NB4 (cell line): ENCODE measurements around the gene SLC15A3.

Experiments
- POLR2A ChIP-seq: IDR thresholded peaks from 2 replicates; pipeline ENCODE4 v1.6.1; 2011; ENCODE audit warnings: mild to moderate bottlenecking; ENCODE audit not compliant: insufficient read length; ENCODE audit errors: extremely low read depth
- TF ChIP-seq, protein P1 (sequence below): IDR thresholded peaks from one replicate; pipeline ENCODE4 v1.5.1; 2012; ENCODE audit warnings: low read depth, low read length
- TF ChIP-seq, protein P2 (sequence below): IDR thresholded peaks from 2 replicates; pipeline ENCODE4 v1.6.1; 2011; ENCODE audit warnings: low read depth, low read length

DNA sequence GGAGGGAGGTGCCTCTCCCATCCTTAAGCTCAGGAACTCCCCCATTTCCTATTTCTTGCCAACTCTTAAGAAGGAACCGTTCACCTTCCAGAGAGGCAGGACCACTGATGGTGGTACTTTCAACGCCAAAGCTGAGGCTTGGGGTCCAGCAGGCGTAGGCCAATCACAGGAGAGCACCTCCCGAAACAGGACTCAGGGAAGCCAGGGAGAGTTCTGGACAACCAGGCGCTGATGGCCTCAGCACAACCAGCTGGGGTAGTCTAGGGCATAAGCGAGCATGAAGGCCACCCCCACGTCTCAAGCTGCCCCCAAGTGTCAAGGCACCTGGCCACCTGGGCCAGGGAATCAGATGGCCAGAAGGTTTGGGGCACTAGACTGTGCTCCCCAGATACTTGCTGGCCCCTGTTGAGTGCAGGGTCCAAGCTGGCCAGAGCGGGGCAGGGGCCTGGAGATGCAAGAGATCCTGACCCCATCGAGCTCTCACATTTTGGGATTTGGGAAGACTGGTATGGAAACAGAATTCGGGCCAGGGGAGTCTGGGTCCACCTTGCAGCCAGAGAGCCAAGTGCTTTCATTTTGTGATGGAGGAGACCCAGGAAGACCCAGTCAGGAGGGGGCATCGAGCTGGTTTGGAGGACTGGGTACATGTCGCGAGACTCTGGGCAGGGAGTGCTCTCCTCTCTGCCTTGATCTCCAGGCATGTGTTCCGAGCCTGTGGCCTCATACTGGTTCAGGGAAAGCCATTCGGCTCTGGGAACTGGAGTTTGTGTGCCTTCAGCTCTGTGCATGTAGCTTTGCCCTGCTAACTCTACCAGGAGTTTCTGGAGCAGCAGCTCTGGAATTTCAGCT is 20.4 kb upstream of the SLC15A3 start:
- TF ChIP-seq, protein P1, sequence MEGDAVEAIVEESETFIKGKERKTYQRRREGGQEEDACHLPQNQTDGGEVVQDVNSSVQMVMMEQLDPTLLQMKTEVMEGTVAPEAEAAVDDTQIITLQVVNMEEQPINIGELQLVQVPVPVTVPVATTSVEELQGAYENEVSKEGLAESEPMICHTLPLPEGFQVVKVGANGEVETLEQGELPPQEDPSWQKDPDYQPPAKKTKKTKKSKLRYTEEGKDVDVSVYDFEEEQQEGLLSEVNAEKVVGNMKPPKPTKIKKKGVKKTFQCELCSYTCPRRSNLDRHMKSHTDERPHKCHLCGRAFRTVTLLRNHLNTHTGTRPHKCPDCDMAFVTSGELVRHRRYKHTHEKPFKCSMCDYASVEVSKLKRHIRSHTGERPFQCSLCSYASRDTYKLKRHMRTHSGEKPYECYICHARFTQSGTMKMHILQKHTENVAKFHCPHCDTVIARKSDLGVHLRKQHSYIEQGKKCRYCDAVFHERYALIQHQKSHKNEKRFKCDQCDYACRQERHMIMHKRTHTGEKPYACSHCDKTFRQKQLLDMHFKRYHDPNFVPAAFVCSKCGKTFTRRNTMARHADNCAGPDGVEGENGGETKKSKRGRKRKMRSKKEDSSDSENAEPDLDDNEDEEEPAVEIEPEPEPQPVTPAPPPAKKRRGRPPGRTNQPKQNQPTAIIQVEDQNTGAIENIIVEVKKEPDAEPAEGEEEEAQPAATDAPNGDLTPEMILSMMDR: no peak
- TF ChIP-seq, protein P2, sequence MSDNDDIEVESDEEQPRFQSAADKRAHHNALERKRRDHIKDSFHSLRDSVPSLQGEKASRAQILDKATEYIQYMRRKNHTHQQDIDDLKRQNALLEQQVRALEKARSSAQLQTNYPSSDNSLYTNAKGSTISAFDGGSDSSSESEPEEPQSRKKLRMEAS: no peak
- TF ChIP-seq POLR2A: no peak
